Measurements from ENCODE around the gene RSU1.

The RSU1 gene

GRCh38 chr10:16811292-16811691 lies 5.9 kb downstream of the RSU1 start:
- no peak for DNase-seq (ENCODE audit: low spot score in 2 of 2)
- H3K4me3 Mint-ChIP-seq: no peak overlapping the region
- peak overlapping the region; percentile 82 for H3K27ac Mint-ChIP-seq
- no peak for ATAC-seq
- H3K36me3 Mint-ChIP-seq: peaks cover 20% of the 10 kb centered on the region
- no peaks in the 10 kb centered on the region for H3K9me3 Mint-ChIP-seq
- H3K4me1 Mint-ChIP-seq: peaks cover 22% of the 10 kb centered on the region

- H3K27ac Mint-ChIP-seq: no peak overlapping the region
- DNase-seq (ENCODE audit: low spot score in 2 of 2): peak; percentile 40 to 71
Observed at GRCh38 chr10:16809074-16809718, 8.0 kb downstream of the RSU1 start.

GRCh38 chr10:16804123-16804522 lies 13.1 kb downstream of the RSU1 start:
- DNase-seq (ENCODE audit: low spot score in 2 of 2) (no peak), ATAC-seq (no peak)
- Mint-ChIP-seq H3K36me3 (no peaks in the 10 kb centered on the region), H3K4me3 (no peak overlapping the region), H3K4me1 (peaks cover 32% of the 10 kb centered on the region), H3K9me3 (no peaks in the 10 kb centered on the region), H3K27ac (no peak overlapping the region)

More at GRCh38 chr10:16809074-16809718, 8.0 kb downstream of the RSU1 start:
- H3K4me3 Mint-ChIP-seq: no peak overlapping the region
- ATAC-seq: peak; percentile 88
- peaks cover 14% of the 10 kb centered on the region for H3K36me3 Mint-ChIP-seq
- H3K9me3 Mint-ChIP-seq: no peaks in the 10 kb centered on the region
- H3K4me1 Mint-ChIP-seq: peaks cover 6% of the 10 kb centered on the region

GRCh38 chr10:16803464-16803863 lies 13.8 kb downstream of the RSU1 start:
- Mint-ChIP-seq H3K36me3 (no peaks in the 10 kb centered on the region), H3K9me3 (no peaks in the 10 kb centered on the region), H3K27ac (no peak overlapping the region), H3K4me1 (peaks cover 38% of the 10 kb centered on the region), H3K4me3 (no peak overlapping the region)
- DNase-seq (ENCODE audit: low spot score in 2 of 2): no peak
- no peak for ATAC-seq

- peak; percentile 66 for ATAC-seq
- no peak for DNase-seq (ENCODE audit: low spot score in 2 of 2)
- Mint-ChIP-seq H3K4me1 (peaks cover 62% of the 10 kb centered on the region), H3K27ac (peak overlapping the region; percentile 80), H3K9me3 (no peaks in the 10 kb centered on the region), H3K36me3 (peaks cover 6% of the 10 kb centered on the region), H3K4me3 (peak overlapping the region; percentile 42)
Observed at GRCh38 chr10:16799621-16800020, 17.6 kb downstream of the RSU1 start.

- Mint-ChIP-seq H3K4me3 (no peak overlapping the region), H3K9me3 (no peaks in the 10 kb centered on the region), H3K36me3 (peaks cover 6% of the 10 kb centered on the region), H3K27ac (peak overlapping the region; percentile 80), H3K4me1 (peaks cover 62% of the 10 kb centered on the region)
- DNase-seq (ENCODE audit: low spot score in 2 of 2) (no peak), ATAC-seq (no peak)
Observed at GRCh38 chr10:16798571-16798970, 18.7 kb downstream of the RSU1 start.

GRCh38 chr10:16795410-16796073 lies 21.7 kb downstream of the RSU1 start:
- Mint-ChIP-seq H3K36me3 (peaks cover 13% of the 10 kb centered on the region), H3K27ac (peak overlapping the region; percentile 68), H3K4me3 (no peak overlapping the region), H3K9me3 (no peaks in the 10 kb centered on the region), H3K4me1 (peaks cover 44% of the 10 kb centered on the region)
- ATAC-seq (no peak), DNase-seq (ENCODE audit: low spot score in 2 of 2) (no peak)

- peaks cover 13% of the 10 kb centered on the region for H3K36me3 Mint-ChIP-seq
- H3K4me3 Mint-ChIP-seq: no peak overlapping the region
- ATAC-seq (no peak), DNase-seq (ENCODE audit: low spot score in 2 of 2) (no peak)
- H3K27ac Mint-ChIP-seq: no peak overlapping the region
- H3K9me3 Mint-ChIP-seq: no peaks in the 10 kb centered on the region
- peaks cover 41% of the 10 kb centered on the region for H3K4me1 Mint-ChIP-seq
Observed at GRCh38 chr10:16794005-16794404, 23.2 kb downstream of the RSU1 start.

- ATAC-seq: no peak
- no peak overlapping the region for H3K4me3 Mint-ChIP-seq
- peaks cover 20% of the 10 kb centered on the region for H3K36me3 Mint-ChIP-seq
Observed at GRCh38 chr10:16792675-16793074, 24.5 kb downstream of the RSU1 start.

GRCh38 chr10:16789765-16790164 lies 27.5 kb downstream of the RSU1 start:
- ATAC-seq: no peak
- H3K4me3 Mint-ChIP-seq: no peak overlapping the region
- H3K27ac Mint-ChIP-seq: peak overlapping the region; percentile 94
- peaks cover 4% of the 10 kb centered on the region for H3K9me3 Mint-ChIP-seq
- no peak for DNase-seq (ENCODE audit: low spot score in 2 of 2)
- peaks cover 22% of the 10 kb centered on the region for H3K36me3 Mint-ChIP-seq
- peaks cover 43% of the 10 kb centered on the region for H3K4me1 Mint-ChIP-seq

More at GRCh38 chr10:16792675-16793074, 24.5 kb downstream of the RSU1 start:
- Mint-ChIP-seq H3K27ac (no peak overlapping the region), H3K9me3 (no peaks in the 10 kb centered on the region), H3K4me1 (peaks cover 46% of the 10 kb centered on the region)
- DNase-seq (ENCODE audit: low spot score in 2 of 2): no peak

GRCh38 chr10:16789261-16789660 lies 28.0 kb downstream of the RSU1 start:
- Mint-ChIP-seq H3K27ac (peak overlapping the region; percentile 94), H3K36me3 (peaks cover 23% of the 10 kb centered on the region), H3K9me3 (peaks cover 4% of the 10 kb centered on the region), H3K4me1 (peaks cover 44% of the 10 kb centered on the region), H3K4me3 (no peak overlapping the region)
- ATAC-seq (no peak), DNase-seq (ENCODE audit: low spot score in 2 of 2) (no peak)

- ATAC-seq: no peak
- H3K4me1 Mint-ChIP-seq: peaks cover 49% of the 10 kb centered on the region
- peak overlapping the region; percentile 94 for H3K27ac Mint-ChIP-seq
- H3K4me3 Mint-ChIP-seq: peak overlapping the region; percentile 60
- DNase-seq (ENCODE audit: low spot score in 2 of 2): no peak
- H3K36me3 Mint-ChIP-seq: peaks cover 28% of the 10 kb centered on the region
- H3K9me3 Mint-ChIP-seq: peaks cover 4% of the 10 kb centered on the region
Observed at GRCh38 chr10:16788778-16789177, 28.4 kb downstream of the RSU1 start.

GRCh38 chr10:16788125-16788524 lies 29.1 kb downstream of the RSU1 start:
- peaks cover 49% of the 10 kb centered on the region for H3K4me1 Mint-ChIP-seq
- peak overlapping the region; percentile 60 for H3K4me3 Mint-ChIP-seq
- peaks cover 4% of the 10 kb centered on the region for H3K9me3 Mint-ChIP-seq
- peak overlapping the region; percentile 94 for H3K27ac Mint-ChIP-seq
- ATAC-seq: peak; percentile 73
- DNase-seq (ENCODE audit: low spot score in 2 of 2): peak; percentile 16 to 71
- H3K36me3 Mint-ChIP-seq: peaks cover 28% of the 10 kb centered on the region

GRCh38 chr10:16787361-16787791 lies 29.8 kb downstream of the RSU1 start:
- H3K9me3 Mint-ChIP-seq: peaks cover 4% of the 10 kb centered on the region
- H3K4me1 Mint-ChIP-seq: peaks cover 49% of the 10 kb centered on the region
- H3K36me3 Mint-ChIP-seq: peaks cover 28% of the 10 kb centered on the region
- DNase-seq (ENCODE audit: low spot score in 2 of 2): peak; percentile 33 to 77
- peak overlapping the region; percentile 94 for H3K27ac Mint-ChIP-seq
- peak; percentile 97 for ATAC-seq
- peak overlapping the region; percentile 60 for H3K4me3 Mint-ChIP-seq

- ATAC-seq (no peak), DNase-seq (ENCODE audit: low spot score in 2 of 2) (no peak)
- Mint-ChIP-seq H3K4me1 (peaks cover 36% of the 10 kb centered on the region), H3K9me3 (no peaks in the 10 kb centered on the region), H3K4me3 (no peak overlapping the region), H3K27ac (peak overlapping the region; percentile 54), H3K36me3 (peaks cover 22% of the 10 kb centered on the region)
Observed at GRCh38 chr10:16780338-16780880, 36.8 kb downstream of the RSU1 start.

Measured in stimulated activated effector memory CD8-positive, alpha-beta T cell treated with anti-CD3 and anti-CD28 coated beads, Interleukin-12 subunit alpha, Interleukin-12 subunit beta, amount 100 ng/mL, for 72 hours (primary cell).